HEK293T (cell line): Measurements from ENCODE around the gene NOX3.

Experiments used
- ARNT ChIP-seq: fragments of 450-650 bp; IDR thresholded peaks from 2 replicates; pipeline ENCODE4 v1.6.1; 2017; ENCODE audit warnings: mild to moderate bottlenecking
- BHLHE40 ChIP-seq: fragments of 450-650 bp; IDR thresholded peaks from 2 replicates; pipeline ENCODE4 v1.6.1; 2016; ENCODE audit warnings: mild to moderate bottlenecking, moderate library complexity, borderline replicate concordance
- ELF4 ChIP-seq: fragments of 450-650 bp; IDR thresholded peaks from 2 replicates; pipeline ENCODE4 v1.6.1; 2017; ENCODE audit warnings: antibody characterized with exemption
- FOXA1 ChIP-seq: fragments of 450-650 bp; IDR thresholded peaks from 2 replicates; pipeline ENCODE4 v1.6.1; 2016; ENCODE audit warnings: mild to moderate bottlenecking
- FOXK2 ChIP-seq: fragments of 450-650 bp; IDR thresholded peaks from 2 replicates; pipeline ENCODE4 v1.6.1; 2016; ENCODE audit warnings: mild to moderate bottlenecking
- FOXM1 ChIP-seq: fragments of 450-650 bp; IDR thresholded peaks from 2 replicates; pipeline ENCODE4 v1.6.1; 2017; ENCODE audit warnings: mild to moderate bottlenecking, borderline replicate concordance
- NFRKB ChIP-seq: fragments of 450-650 bp; IDR thresholded peaks from 2 replicates; pipeline ENCODE4 v1.6.1; 2016; ENCODE audit warnings: mild to moderate bottlenecking, moderate library complexity
- SP1 ChIP-seq: fragments of 450-650 bp; IDR thresholded peaks from 2 replicates; pipeline ENCODE4 v1.6.1; 2017
- SUZ12 ChIP-seq: fragments of 450-650 bp; IDR thresholded peaks from 2 replicates; pipeline ENCODE4 v1.6.1; 2016; ENCODE audit warnings: mild to moderate bottlenecking
- TARDBP ChIP-seq: fragments of 450-650 bp; IDR thresholded peaks from 2 replicates; pipeline ENCODE4 v1.6.1; 2016
- ZNF384 ChIP-seq: fragments of 450-650 bp; IDR thresholded peaks from 2 replicates; pipeline ENCODE4 v1.6.1; 2016

GRCh38 chr6:155481215-155481614 is 25.6 kb upstream of the NOX3 start:
- no peak for TF ChIP-seq ARNT
- TF ChIP-seq ZNF384, result no peak
- TF ChIP-seq FOXA1, result no peak
- TF ChIP-seq NFRKB, result no peak
- no peak for TF ChIP-seq FOXM1
- no peak for TF ChIP-seq FOXK2
- TF ChIP-seq ELF4, result no peak
- no peak for TF ChIP-seq SUZ12
- no peak for TF ChIP-seq TARDBP
- no peak for TF ChIP-seq SP1
- TF ChIP-seq BHLHE40, result no peak
